Frontal cortex (tissue), 4 donors: ENCODE measurements around the gene CCN5. TPM values are rescaled to one million over a fixed set of nuclear protein-coding genes. Genes with fewer than 3 reads are reported as not detected.

Experiments
- DNase-seq, 2 donors: peaks; one replicate each; pipeline ENCODE4 v3.0.0; 2012; ENCODE audit warnings: low spot score in 2 of 2
- FAIRE-seq: peaks from 2 replicates; lab custom pipeline; 2012; peaks lifted over from hg19 to GRCh38; lab: Jason Lieb, UNC
- total RNA-seq: library from RNA; depleted of rRNA; stranded (reverse); fragments of >200 nt; gene quantifications from one replicate; pipeline ENCODE4 v1.2.3, GENCODE V29; 2014
- donor health status: control.
- donor health status: control.
- donor health status: control.

CCN5 gene
- total RNA-seq, 1 donor from 2014 or later, result not detected

DNA sequence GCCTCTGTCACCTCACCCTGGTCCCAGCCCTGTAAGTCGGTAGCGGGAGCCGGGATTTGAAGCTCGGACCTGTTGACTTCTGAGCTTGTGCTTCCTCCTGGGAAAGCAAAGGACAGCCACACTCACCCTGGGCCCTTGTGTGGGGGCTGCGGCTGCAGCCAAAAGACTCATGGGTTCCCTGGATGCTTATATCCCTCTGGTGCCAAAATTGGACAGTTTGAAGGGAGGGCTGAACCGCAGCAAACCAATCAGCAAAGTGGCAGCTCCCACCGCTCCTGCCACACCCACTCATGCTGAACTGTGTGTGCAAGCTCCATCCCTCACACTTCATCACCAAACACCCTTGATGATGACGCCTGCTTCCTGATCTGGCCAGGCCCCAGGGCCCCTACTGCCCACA lies 3.9 kb upstream of the CCN5 start:
- FAIRE-seq (no peak), DNase-seq (no peak)

DNA sequence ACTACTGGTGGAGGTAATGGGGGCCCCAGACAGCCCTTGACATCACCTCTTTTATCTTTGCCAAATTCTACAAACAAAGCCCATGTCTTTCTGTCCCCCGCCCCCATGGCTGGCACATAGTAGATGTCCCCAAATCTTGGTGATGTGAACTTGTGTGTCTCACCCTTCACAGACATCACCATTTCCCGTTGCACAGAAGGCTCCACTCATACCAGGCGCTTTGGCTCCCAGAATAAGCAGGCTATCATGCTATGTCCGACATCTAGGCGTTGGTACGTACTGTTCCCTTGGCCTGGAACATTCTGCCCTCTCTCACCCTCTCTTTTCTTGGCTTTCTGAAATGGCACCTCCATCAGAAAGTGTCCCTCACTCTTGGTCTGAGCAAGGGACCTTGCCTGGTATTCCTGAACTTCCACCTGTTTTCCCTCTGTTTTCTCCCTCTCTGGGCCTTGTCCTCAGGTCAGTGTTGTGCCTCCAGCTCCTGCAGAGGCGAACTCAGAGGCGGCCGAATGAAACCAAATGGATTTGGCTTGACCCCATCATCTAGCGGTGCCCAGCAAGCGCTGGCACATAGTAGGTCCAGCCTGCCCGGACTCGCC lies 968 bp upstream of the CCN5 start:
- DNase-seq, result no peak
- no peak for FAIRE-seq

DNA sequence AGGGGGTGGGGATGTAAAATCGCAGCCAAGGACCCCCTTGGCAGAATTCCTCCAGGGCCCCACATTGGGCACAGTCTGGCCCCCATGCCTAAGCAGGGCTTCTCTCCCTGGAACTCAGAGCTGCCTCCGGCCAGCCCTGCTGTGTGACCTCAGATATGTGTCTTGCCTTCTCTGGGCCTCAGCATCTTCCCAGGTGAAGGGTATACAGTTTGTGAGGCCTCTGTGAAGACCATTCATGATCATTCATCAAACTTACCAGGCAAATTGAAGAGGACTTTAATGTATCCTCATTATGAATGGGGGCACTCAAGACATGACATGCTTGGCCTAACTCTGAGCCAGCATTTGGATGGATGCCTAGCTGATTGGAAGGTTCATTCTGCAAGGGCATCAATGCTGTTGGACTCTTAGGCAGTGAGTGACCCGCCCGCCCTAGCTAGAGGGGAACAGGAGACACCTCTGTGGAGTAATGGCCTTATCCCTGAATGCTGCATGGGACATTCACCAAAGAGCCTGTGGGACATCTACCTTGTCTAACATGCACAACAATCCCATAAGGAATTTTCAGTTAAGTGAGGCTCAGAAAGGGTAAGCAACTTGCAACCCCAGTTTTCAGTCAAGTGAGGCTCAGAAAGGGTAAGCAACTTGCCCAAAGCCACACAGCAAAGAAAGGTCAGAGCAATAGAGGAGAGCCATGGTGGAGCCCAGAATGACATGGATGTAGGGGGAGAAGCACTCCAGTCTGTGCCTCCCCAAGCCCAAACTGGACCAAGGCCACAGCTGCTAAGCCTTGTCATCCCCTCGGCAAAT lies 535 bp downstream of the CCN5 start:
- DNase-seq (no peak), FAIRE-seq (no peak)

DNA sequence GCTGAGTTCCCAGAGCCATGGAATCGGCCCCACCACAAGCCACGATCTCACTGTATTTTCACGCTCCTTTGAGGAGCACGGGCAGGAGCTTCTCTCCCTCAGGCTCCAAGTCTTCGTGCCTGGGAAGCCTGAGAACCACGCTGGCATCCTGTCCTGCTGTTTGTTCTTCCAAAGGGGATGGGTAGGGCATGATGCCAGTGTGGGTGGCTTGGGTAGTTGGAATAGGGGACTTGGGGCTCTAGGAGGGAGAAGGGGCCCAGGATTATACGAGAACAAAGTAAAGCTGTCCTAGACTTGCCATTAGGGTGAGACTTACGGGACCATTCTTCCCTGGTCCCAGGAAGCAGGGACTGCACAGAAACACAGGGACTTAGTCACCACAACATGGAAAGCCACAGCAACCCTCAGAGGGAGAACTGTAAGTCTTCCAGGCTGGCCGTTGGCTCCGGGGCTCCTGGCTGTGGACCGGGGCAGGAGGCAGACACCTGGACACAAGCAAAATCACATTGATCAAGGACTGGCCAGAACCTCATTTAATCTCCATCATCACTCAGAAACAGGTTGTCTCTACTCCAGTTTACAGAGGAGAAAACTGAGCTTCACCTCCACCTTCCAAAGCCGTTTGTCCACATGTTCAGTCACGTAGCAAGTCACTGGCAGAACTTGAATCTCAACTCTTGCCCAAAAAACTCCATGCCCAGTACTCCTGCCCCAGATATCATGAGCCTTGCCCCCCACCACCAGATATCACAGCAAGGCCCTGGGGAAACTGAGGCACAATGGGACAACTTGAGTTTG lies 1.3 kb downstream of the CCN5 start:
- FAIRE-seq (no peak), DNase-seq (no peak)

DNA sequence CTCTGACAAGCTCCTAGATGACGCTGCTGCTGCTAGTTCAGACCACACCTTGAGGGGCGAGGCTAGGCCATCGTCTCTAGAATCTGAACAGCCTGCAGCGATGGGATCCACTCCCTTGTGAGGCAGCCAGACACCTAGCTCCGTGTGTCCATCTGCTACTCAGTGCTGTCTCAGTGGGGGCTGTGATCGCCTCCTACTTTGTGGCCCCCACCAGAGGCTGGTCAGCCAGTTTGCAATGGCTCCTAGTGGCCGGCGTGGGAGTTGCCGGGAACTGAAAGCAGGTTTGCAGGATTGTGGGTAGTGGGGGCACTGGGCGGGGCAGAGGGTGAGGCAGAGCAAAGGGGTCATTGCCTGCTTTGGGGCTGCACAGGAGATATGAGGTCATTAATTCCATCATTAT lies 2.8 kb downstream of the CCN5 start:
- DNase-seq (no peak), FAIRE-seq (no peak)

DNA sequence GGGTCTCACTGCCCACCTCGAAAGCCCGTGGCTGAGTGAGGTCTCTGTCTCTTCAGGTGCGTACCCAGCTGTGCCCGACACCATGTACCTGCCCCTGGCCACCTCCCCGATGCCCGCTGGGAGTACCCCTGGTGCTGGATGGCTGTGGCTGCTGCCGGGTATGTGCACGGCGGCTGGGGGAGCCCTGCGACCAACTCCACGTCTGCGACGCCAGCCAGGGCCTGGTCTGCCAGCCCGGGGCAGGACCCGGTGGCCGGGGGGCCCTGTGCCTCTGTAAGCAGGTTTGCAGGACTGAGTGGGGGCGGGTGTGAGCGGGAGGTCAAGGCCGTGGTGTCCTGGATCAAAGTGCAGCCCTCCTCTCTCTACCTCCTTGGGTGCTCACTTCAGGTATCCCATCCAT lies 4.7 kb downstream of the CCN5 start:
- no peak for FAIRE-seq
- no peak for DNase-seq

DNA sequence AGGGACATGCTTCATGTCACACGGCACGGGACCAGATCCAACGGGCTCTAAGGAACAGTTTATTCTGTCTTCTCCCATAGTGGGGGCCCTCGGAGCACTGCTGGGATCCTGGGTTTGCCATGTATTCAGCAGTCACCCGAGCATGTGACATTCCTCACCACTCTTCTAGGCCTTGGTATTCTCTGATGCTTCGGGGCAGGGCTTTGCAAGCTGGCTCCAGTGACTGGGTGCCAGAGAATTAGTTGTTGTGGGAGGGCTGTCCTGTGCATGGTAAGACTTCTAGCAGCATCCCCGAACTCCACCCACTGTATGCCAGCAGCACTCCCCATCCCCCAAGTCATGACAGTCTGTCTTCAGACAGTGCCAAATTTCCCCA lies 5.4 kb downstream of the CCN5 start:
- FAIRE-seq (no peak), DNase-seq (peak; percentile 59 to 61)

DNA sequence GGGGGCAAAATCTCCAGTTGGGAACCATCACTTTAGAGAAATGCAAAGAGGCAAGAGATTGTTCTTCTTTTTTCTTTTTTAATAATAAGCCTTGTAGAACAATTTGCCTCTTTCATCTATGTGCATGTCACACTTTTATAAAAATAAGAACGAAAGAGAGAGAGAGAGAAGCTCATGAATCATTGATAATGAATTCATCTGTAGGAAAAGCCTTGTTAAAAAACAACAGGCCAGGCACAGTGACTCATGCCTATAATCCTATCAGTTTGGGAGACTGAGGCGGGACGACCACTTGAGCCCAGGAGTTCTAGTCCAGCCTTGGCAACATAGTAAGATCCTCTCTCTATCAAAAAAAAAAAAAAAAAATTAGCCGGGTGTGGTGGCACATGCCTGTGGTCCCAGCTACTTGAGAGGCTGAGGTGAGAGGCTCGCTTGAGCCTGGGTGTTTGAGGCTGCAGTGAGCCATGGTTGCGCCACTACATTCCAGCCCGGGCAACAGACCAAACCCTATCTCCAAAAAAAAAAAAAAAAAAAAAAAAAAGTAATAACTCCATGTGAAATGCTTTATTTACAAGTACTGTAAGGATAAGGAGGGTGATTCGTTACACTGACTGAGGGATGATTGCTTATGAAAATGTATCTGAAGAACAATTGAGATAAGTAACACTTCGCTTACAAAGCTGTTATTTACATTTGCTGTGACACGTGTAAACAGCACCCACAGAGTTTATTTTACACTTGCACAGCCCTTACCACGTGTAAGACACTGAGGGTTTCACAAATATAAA lies 6.0 kb downstream of the CCN5 start:
- FAIRE-seq (no peak), DNase-seq (no peak)

DNA sequence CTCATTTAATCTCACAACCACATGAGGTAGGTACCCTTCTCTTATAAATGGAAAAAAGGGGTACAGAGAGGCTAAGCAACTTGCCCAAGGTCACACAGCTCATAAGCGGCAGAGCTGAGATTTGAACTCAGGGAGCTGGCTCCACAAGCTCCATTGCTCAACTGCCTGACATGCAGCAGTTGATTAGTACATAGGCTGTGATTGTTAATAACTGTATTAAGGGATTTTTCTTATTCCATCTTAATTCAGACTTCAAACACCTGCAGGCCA lies 6.6 kb downstream of the CCN5 start:
- DNase-seq (no peak), FAIRE-seq (no peak)

DNA sequence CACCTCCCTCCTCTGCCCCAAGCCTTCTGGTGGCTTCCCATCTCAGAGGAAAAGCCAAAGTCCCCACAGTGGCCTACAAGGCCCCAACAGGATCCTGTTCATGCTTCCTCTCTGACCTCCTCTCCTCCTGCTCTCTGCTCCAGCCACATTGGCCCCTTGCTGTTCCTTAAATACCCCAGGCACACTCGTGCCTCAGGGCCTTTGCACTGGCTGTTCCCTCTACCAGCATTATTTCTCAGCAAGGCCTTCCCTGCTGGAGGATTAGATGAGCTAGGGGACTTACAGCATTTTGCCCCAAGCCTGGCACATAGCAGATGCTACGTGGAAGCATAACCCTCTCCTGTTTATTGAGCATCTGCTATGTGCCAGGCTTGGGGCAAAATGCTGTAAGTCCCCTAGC lies 7.8 kb downstream of the CCN5 start:
- FAIRE-seq (no peak), DNase-seq (no peak)

DNA sequence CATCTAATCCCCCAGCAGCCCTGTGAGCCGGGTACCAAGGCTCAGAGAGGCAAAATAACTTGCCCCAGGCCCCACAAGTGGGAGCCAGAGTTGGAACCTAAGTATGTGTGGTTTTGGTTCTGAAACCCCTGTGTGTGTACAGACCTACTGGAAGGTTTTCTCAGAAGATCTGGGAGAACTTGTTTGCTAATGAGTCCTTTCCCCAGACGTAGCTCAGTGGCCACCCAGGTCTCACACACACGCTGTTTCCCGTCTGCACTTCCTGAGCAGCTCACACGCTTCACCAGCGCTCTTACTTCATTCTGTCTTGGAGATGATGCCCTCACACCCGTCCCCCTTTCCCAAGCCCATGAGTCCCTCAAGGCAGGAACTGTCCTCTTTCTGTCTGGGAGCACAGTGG lies 8.2 kb downstream of the CCN5 start:
- FAIRE-seq (no peak), DNase-seq (no peak)

DNA sequence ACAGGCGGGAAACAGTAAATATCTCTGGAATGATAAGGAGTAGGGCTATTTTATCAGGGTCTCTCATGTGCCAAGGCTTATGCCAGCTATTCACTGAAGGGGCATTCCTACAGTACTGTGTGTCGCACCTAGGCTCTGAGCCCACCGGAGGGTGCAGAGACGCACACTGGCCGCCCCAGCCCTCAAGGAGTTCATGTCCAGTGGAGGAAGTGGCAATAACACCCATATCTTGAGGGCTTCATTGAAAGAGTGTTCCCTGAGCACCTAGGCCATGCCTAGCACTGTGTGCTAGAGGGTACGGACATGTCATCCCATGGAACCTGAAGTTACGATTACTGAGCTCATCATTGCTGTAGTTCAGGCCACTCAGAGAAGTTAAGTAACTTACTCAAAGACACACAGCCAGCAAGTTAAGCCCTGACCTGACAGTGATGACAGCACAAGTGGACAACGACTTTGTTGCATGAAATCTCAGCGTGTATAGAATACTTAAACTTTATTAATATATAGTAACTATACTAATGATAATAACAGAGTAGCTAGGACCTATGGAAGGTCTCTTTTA lies 8.7 kb downstream of the CCN5 start:
- DNase-seq (no peak), FAIRE-seq (no peak)

DNA sequence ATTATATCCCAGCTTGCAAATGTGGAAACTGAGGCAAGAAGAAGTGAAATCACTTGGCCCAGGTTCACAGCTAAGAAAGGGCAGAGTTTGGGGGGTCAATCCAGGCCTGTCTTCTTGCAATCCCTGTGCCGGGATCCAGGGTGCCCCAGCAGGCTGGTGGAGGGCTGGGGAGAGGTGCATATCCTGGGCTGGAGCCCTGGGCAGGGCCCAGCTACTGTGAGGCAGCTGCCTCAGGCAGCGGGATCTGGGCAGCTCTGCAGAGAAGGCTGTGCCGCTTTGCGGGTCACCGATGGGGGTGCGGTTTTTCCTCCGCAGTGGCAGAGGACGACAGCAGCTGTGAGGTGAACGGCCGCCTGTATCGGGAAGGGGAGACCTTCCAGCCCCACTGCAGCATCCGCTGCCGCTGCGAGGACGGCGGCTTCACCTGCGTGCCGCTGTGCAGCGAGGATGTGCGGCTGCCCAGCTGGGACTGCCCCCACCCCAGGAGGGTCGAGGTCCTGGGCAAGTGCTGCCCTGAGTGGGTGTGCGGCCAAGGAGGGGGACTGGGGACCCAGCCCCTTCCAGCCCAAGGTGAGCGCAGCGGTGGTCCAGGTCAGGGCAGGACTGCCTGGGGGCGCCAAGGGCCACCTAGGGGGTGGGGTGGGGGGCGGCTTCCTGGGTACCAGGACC lies 9.4 kb downstream of the CCN5 start:
- DNase-seq, result no peak
- FAIRE-seq, result no peak

DNA sequence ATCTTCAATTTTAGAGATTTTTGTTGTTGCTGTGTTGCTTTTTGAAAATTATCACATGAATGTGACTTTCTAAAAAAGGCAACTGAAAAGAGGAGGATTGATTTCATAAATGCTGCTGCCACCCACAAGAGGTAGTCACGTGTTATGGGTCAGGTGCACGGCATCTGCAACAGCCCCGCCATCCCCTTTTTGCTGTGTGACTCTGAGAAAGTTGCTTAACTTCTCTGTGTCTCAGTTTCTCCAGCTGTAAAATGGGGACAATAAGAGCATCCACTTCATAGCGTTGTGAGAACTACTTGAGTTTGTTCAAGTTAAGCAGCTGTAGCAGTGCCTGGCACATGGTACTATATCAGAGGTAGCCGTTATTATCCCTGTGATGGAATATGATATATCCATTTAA lies 10.7 kb downstream of the CCN5 start:
- DNase-seq, result no peak
- no peak for FAIRE-seq

DNA sequence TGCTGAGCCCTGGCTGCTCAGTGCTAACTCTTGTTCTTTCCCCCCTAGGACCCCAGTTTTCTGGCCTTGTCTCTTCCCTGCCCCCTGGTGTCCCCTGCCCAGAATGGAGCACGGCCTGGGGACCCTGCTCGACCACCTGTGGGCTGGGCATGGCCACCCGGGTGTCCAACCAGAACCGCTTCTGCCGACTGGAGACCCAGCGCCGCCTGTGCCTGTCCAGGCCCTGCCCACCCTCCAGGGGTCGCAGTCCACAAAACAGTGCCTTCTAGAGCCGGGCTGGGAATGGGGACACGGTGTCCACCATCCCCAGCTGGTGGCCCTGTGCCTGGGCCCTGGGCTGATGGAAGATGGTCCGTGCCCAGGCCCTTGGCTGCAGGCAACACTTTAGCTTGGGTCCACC lies 11.9 kb downstream of the CCN5 start:
- FAIRE-seq (no peak), DNase-seq (no peak)

DNA sequence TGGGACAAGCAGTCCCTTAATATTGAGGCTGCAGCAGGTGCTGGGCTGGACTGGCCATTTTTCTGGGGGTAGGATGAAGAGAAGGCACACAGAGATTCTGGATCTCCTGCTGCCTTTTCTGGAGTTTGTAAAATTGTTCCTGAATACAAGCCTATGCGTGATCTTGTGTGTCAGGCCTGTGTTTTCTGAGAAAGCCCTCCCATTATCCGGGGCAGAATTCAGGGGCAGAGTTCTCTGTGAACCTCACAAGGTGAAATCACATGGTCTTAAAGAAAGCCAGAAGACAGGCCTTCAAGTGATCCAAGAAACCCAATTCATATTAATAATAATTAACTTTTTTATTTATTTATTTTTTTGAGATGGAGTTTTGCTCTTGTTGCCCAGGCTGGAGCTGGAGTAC lies 12.5 kb downstream of the CCN5 start:
- DNase-seq (no peak), FAIRE-seq (no peak)

DNA sequence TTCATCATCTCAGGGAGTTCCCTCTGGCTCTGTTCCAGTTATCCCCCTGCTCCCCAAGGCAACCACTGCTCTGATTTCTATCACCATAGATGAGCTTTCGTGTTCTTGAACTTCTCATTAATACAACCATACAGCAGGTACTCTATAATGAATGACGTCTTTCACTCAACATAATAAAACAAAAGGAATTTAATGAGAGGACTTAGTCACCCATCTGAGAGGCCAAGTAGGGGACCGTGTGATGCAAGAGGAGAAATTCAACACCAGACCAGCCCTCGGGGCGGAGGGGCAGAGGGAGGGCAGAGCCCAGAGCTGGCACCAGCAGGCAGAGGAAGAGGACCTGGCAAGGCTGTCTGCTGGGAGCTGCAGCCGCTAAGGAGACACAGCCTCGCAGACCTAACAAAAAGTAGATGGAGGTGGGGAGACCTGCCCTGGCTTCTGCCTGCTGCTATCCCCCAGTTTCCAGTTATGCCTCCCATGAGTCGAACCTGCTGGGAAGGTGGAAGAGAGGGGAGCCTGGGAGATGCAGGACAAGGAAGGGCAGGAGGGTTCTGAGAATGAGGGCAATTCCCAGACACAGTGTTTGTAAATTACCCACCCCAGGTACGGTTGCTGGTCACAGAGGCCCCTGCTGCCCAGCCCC lies 13.8 kb downstream of the CCN5 start:
- FAIRE-seq, result no peak
- DNase-seq, result peak in 1 of 2 donors; percentile 54

DNA sequence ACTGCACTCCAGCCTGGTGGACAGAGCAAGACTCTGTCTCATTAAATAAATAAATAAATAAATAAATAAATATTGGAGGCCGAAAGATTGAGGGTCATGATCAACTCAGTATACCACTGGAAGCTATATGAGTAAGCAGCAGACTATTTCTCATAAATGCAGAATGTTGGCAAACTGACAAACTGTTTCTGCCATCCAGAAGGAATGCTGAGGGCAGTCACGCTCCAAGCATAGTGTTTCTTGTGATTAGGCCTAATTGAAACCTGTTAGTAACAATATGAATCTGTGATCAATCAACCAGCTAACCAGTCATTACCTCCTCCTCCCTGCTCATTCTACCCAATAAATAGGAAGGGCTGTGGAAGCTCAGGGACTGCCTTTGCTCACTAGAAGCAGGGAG lies 15.3 kb downstream of the CCN5 start:
- FAIRE-seq, result no peak
- DNase-seq, result no peak

DNA sequence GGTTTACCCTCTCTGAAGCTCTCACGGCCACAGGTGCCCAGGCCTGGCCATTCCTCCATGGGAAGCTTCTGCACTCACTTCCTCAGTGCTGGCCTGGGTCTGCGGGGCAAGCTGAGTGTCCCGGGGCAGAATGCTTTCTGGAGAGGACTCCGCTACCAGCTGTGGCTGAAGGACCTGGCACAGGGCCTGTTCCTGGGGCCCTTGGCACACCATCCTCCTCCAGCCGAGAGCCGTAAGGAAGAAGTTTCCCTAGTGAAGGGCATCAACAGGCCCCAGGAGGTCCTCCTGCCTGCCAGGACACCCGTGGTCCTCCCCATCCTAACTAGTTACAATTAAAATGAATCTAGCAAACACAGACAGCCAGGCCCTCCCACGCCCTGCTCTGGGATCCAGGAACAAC lies 16.5 kb downstream of the CCN5 start:
- DNase-seq (no peak), FAIRE-seq (no peak)
